Cortex of kidney (tissue), 1 donor: ENCODE results near the gene BANF2.

Experiments
- DNase-seq: peaks from one replicate; lab custom pipeline; 2025; lab: John Stamatoyannopoulos, UW

Gene BANF2

GRCh38 chr20:17735959-17736621 lies 36.3 kb downstream of the BANF2 start:
- DNase-seq: no peak

- no peak for DNase-seq
These were observed 38.4 kb downstream of the BANF2 start for GRCh38 chr20:17738154-17738553.

- no peak for DNase-seq
These were observed 41.5 kb downstream of the BANF2 start for GRCh38 chr20:17741220-17741619.

GRCh38 chr20:17742731-17743130 lies 43.0 kb downstream of the BANF2 start:
- no peak for DNase-seq

GRCh38 chr20:17743677-17744076 lies 43.9 kb downstream of the BANF2 start:
- no peak for DNase-seq

GRCh38 chr20:17747431-17747846 lies 47.7 kb downstream of the BANF2 start:
- DNase-seq: no peak

- DNase-seq: no peak
These were observed 48.5 kb downstream of the BANF2 start for GRCh38 chr20:17748279-17748678.

GRCh38 chr20:17749626-17749977 lies 49.8 kb downstream of the BANF2 start:
- DNase-seq: no peak

GRCh38 chr20:17749978-17750721 lies 50.4 kb downstream of the BANF2 start:
- no peak for DNase-seq

- no peak for DNase-seq
These were observed 50.9 kb downstream of the BANF2 start for GRCh38 chr20:17750722-17751045.

- no peak for DNase-seq
These were observed 51.9 kb downstream of the BANF2 start for GRCh38 chr20:17751640-17752039.

GRCh38 chr20:17752459-17752858 lies 52.7 kb downstream of the BANF2 start:
- no peak for DNase-seq

- DNase-seq: no peak
These were observed 53.8 kb downstream of the BANF2 start for GRCh38 chr20:17753516-17753915.

- DNase-seq: no peak
These were observed 56.8 kb downstream of the BANF2 start for GRCh38 chr20:17756529-17756928.

GRCh38 chr20:17757496-17757895 lies 57.7 kb downstream of the BANF2 start:
- no peak for DNase-seq

GRCh38 chr20:17758010-17758409 lies 58.2 kb downstream of the BANF2 start:
- DNase-seq: no peak

- no peak for DNase-seq
These were observed 58.7 kb downstream of the BANF2 start for GRCh38 chr20:17758512-17758911.

GRCh38 chr20:17759449-17759848 lies 59.7 kb downstream of the BANF2 start:
- no peak for DNase-seq

GRCh38 chr20:17761604-17762003 lies 61.8 kb downstream of the BANF2 start:
- DNase-seq: no peak

- DNase-seq: no peak
These were observed 62.6 kb downstream of the BANF2 start for GRCh38 chr20:17762243-17762872.

GRCh38 chr20:17762873-17763557 lies 63.2 kb downstream of the BANF2 start:
- no peak for DNase-seq

- DNase-seq: no peak
These were observed 65.3 kb downstream of the BANF2 start for GRCh38 chr20:17765017-17765416.

GRCh38 chr20:17765584-17765983 lies 65.8 kb downstream of the BANF2 start:
- no peak for DNase-seq
